K562 (cell line): ENCODE measurements around the gene MAP3K2. TPM values are rescaled to one million over a fixed set of nuclear protein-coding genes. Genes with fewer than 3 reads are reported as not detected.

Experiments
- ATAC-seq: fragments of 200-7000 bp; cut with Tn5 transposase; 3 replicates; pipeline ENCODE4 v1.9.1; 2020; ENCODE audit warnings: moderate library complexity
- BruUV-seq: library from RNA; stranded (reverse); fragments of 400-500 nt; replicated peaks from 2 replicates; lab custom pipeline; 2021; lab: Mats Ljungman, UMichigan
- CTCF ChIA-PET: fragments of 300-600 bp; formaldehyde crosslinking; extraction: SDS; loops from one replicate; lab custom pipeline; 2021; ENCODE audit warnings: low intra/inter-chr PET ratio; lab: Yijun Ruan, JAX
- POLR2A ChIA-PET: fragments of 300-600, 350-650 bp; sonication (Branson Sonifier 250); formaldehyde crosslinking; extraction: SDS; loops from one replicate; lab custom pipeline; 2021; ENCODE audit warnings: antibody characterized with exemption, inconsistent platforms; lab: Yijun Ruan, JAX
- DNase-seq, 4 experiments: peaks; one replicate each; pipeline versions ENCODE4 v3.0.0 to v3.0.0-alpha.2; 2011 to 2018; ENCODE audit warnings: low spot score in 3 of 4, mixed read lengths in 3 of 4; ENCODE audit errors: extremely low read depth in 1 of 4
- FAIRE-seq: peaks from 2 replicates; lab custom pipeline; 2011; peaks lifted over from hg19 to GRCh38; lab: Jason Lieb, UNC
- H2AFZ ChIP-seq: 2 replicates; pipeline ENCODE4 v1.6.0; 2011; ENCODE audit warnings: low read depth, low read length, control low read depth, inconsistent platforms
- H3K27ac ChIP-seq: fragments of 200-600 bp; 3 replicates; pipeline ENCODE4 v1.8.0; 2011; ENCODE audit warnings: low read depth, mild to moderate bottlenecking, control low read depth, inconsistent platforms, low read length, moderate library complexity, mixed read lengths; ENCODE audit errors: extremely low read depth
- H3K27me3 ChIP-seq, 2 experiments: fragments of 300-600 bp in 1 of 2; 2 replicates in 1 of 2; 3 replicates in 1 of 2; pipeline versions ENCODE4 v1.6.0 to v1.8.0; 2011; ENCODE audit warnings: inconsistent platforms in 2 of 2, low read length in 2 of 2, mild to moderate bottlenecking in 1 of 2, mixed read lengths in 1 of 2, moderate library complexity in 1 of 2; ENCODE audit not compliant: control insufficient read depth in 2 of 2, insufficient read depth in 2 of 2
- H3K36me3 ChIP-seq: fragments of 300-600 bp; 3 replicates; pipeline ENCODE4 v1.8.0; 2011; ENCODE audit warnings: mild to moderate bottlenecking, low read length, inconsistent platforms; ENCODE audit not compliant: control insufficient read depth, insufficient read depth
- H3K4me1 ChIP-seq, 2 experiments: fragments of 200-600 bp in 1 of 2; replicated peaks in 1 of 2; 2 replicates in 1 of 2; 3 replicates in 1 of 2; pipeline versions ENCODE4 v1.5.1 to v1.8.0; 2011; ENCODE audit warnings: inconsistent platforms in 2 of 2, low read length in 2 of 2, mild to moderate bottlenecking in 1 of 2, mixed read lengths in 1 of 2, moderate library complexity in 1 of 2; ENCODE audit not compliant: control insufficient read depth in 2 of 2, insufficient read depth in 2 of 2
- H3K4me2 ChIP-seq: 2 replicates; pipeline ENCODE4 v1.6.1; 2011; ENCODE audit warnings: low read length, control low read depth, inconsistent platforms, mixed read lengths; ENCODE audit not compliant: insufficient read depth
- H3K4me3 ChIP-seq: fragments of 200-600 bp; sonication (generic), shearing (Covaris generic); 2 replicates; pipeline ENCODE4 v1.5.1; 2016; ENCODE audit warnings: control low read depth, inconsistent platforms
- H3K79me2 ChIP-seq: fragments of 200-600 bp; 3 replicates; pipeline ENCODE4 v1.8.0; 2011; ENCODE audit warnings: low read length, inconsistent platforms; ENCODE audit not compliant: control insufficient read depth, insufficient read depth
- H3K9ac ChIP-seq, 2 experiments: 2 replicates each; pipeline versions ENCODE4 v1.6.0 to v1.6.1; 2011; ENCODE audit warnings: low read depth in 2 of 2, low read length in 2 of 2, control low read depth in 1 of 2, inconsistent platforms in 1 of 2, mild to moderate bottlenecking in 1 of 2, mixed read lengths in 1 of 2; ENCODE audit not compliant: insufficient read depth in 1 of 2
- H3K9me1 ChIP-seq: one replicate; pipeline ENCODE4 v1.6.0; 2011; ENCODE audit warnings: inconsistent platforms, mild to moderate bottlenecking, low read length, moderate library complexity; ENCODE audit not compliant: control insufficient read depth, insufficient read depth
- H3K9me3 ChIP-seq: replicated peaks from 2 replicates; pipeline ENCODE4 v1.5.1; 2011; ENCODE audit warnings: low read depth, low read length, inconsistent platforms; ENCODE audit not compliant: control insufficient read depth, insufficient read depth
- H4K20me1 ChIP-seq: replicated peaks from 2 replicates; pipeline ENCODE4 v1.6.1; 2011; ENCODE audit warnings: low read length, inconsistent platforms, mixed read lengths; ENCODE audit not compliant: control insufficient read depth, insufficient read depth
- DACH1 ChIP-seq: fragments of 450-650 bp; IDR thresholded peaks from 2 replicates; pipeline ENCODE4 v1.6.1; 2018; ENCODE audit not compliant: partially characterized antibody
- KLF13 ChIP-seq: fragments of 450-650 bp; IDR thresholded peaks from 2 replicates; pipeline ENCODE4 v1.6.1; 2016; ENCODE audit warnings: missing genetic modification characterization, low read depth, mild to moderate bottlenecking, missing compliant biosample characterization, moderate library complexity, borderline replicate concordance
- PCBP2 ChIP-seq: fragments of 200-400 bp; formaldehyde crosslinking; IDR thresholded peaks from 2 replicates; pipeline ENCODE4 v1.6.1; 2018; ENCODE audit warnings: low read length, low read depth, mild to moderate bottlenecking, moderate library complexity; ENCODE audit not compliant: poor library complexity, severe bottlenecking
- SAFB2 ChIP-seq: fragments of 200-400 bp; formaldehyde crosslinking; IDR thresholded peaks from 2 replicates; pipeline ENCODE4 v1.6.1; 2018; ENCODE audit warnings: borderline replicate concordance, low read length, low read depth, moderate library complexity; ENCODE audit not compliant: severe bottlenecking
- ZNF77 ChIP-seq: fragments of 250-450 bp; sonication (Bioruptor Pico); IDR thresholded peaks from 2 replicates; pipeline ENCODE4 v1.5.0; 2020
- ZNF780A ChIP-seq: fragments of 250-450 bp; sonication (Bioruptor Pico); IDR thresholded peaks from 2 replicates; pipeline ENCODE4 v1.5.0; 2021; ENCODE audit warnings: mild to moderate bottlenecking
- ZZZ3 ChIP-seq: fragments of 450-650 bp; IDR thresholded peaks from 2 replicates; pipeline ENCODE4 v1.6.1; 2016; ENCODE audit warnings: antibody characterized with exemption, mild to moderate bottlenecking, moderate library complexity
- WGBS: fragments of 100-300 bp; shearing (Covaris generic); methylation state at CpG from one replicate; pipeline ENCODE4 v1.1.6; 2016; ENCODE audit warnings: low coverage, mixed read lengths; ENCODE audit not compliant: insufficient coverage; ENCODE audit errors: missing lambda C conversion rate; 5-methylcytosine and 5-hydroxymethylcytosine counted together
- in situ Hi-C: fragments of 300-500 bp; cut with MboI; formaldehyde crosslinking; loops from 4 replicates; pipeline ENCODE4 v1.15.0; 2018; ENCODE audit warnings: inconsistent platforms, mixed read lengths
- intact Hi-C: fragments of 100-400 bp; cut with micrococcal nuclease; formaldehyde crosslinking; loops from 2 replicates; pipeline ENCODE4 v1.14.2; 2022
- polyA plus RNA-seq, 8 experiments: library from polyadenylated mRNA; depleted of rRNA in 4 of 8; stranded (reverse) in 5 of 8; unstranded in 3 of 8; fragments of >200 nt; fragmentation: Nextera tagmentation in 2 of 8; fragmentation: Illumina TruSeq in 1 of 8; extraction: Ambion mirVana in 2 of 8; extraction: Trizol in 1 of 8; gene quantifications; 2 replicates each; pipeline versions ENCODE4 v1.2.1 to v1.2.3, GENCODE V29; 2011 to 2014; ENCODE audit warnings: inconsistent platforms in 1 of 8, missing spikeins in 1 of 8
- total RNA-seq, 7 experiments: library from RNA; depleted of rRNA in 6 of 7; stranded (reverse); fragments of >200 nt in 6 of 7; fragmentation: Illumina TruSeq in 2 of 7; extraction: Trizol in 2 of 7; gene quantifications; 2 replicates each; pipeline versions ENCODE4 v1.2.1 to v1.2.3, GENCODE V29; 2011 to 2021; ENCODE audit warnings: low replicate concordance in 1 of 7
- TF ChIP-seq, protein P1 (sequence below): fragments of 450-650 bp; IDR thresholded peaks from 2 replicates; pipeline ENCODE4 v1.7.1; 2018; ENCODE audit warnings: mild to moderate bottlenecking, low read depth; ENCODE audit not compliant: partially characterized antibody
- TF ChIP-seq, protein P2 (sequence below): fragments of 250-450 bp; sonication (Bioruptor Pico); IDR thresholded peaks from 2 replicates; pipeline ENCODE4 v1.4.0; 2020; ENCODE audit warnings: mild to moderate bottlenecking, moderate library complexity, borderline replicate concordance

The MAP3K2 gene
- total and polyA plus RNA-seq, 9 of the 15 experiments (the other 6 are each of a cell fraction or from before 2014, with no cell fraction given), result 1.2 to 14.2 (median 5.7) TPM

DNA sequence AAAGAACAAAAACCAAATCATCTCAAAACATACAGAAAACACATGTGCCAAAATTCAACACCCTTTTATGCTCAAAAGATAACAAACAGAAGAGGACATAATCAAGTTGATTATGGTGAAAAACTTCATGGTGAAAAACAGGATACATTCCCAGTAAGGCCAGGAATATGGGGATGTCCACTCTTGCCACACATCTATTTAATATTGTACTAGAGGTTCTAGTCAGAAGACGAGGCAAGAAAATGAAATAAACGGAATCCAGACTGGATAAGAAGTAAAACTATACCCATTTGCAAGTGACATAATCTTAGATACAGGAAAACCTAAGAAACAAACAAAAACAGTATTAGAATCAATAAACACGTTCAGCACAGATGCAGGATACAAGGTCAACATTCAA lies 40.8 kb downstream of the MAP3K2 start:
- FAIRE-seq (no peak), DNase-seq (no peak), ATAC-seq (no peak)
- 30% methylated on average over 3 of the region's 3 CpGs for WGBS
- no peak overlapping the region for H3K9ac ChIP-seq
- H3K27ac ChIP-seq, result no peak overlapping the region
- no peaks in the 10 kb centered on the region for H3K27me3 ChIP-seq
- no peaks in the 10 kb centered on the region for H3K9me1 ChIP-seq
- H3K4me1 ChIP-seq, result no peaks in the 10 kb centered on the region; a peak in 1 of 5 replicates
- TF ChIP-seq, protein P1, sequence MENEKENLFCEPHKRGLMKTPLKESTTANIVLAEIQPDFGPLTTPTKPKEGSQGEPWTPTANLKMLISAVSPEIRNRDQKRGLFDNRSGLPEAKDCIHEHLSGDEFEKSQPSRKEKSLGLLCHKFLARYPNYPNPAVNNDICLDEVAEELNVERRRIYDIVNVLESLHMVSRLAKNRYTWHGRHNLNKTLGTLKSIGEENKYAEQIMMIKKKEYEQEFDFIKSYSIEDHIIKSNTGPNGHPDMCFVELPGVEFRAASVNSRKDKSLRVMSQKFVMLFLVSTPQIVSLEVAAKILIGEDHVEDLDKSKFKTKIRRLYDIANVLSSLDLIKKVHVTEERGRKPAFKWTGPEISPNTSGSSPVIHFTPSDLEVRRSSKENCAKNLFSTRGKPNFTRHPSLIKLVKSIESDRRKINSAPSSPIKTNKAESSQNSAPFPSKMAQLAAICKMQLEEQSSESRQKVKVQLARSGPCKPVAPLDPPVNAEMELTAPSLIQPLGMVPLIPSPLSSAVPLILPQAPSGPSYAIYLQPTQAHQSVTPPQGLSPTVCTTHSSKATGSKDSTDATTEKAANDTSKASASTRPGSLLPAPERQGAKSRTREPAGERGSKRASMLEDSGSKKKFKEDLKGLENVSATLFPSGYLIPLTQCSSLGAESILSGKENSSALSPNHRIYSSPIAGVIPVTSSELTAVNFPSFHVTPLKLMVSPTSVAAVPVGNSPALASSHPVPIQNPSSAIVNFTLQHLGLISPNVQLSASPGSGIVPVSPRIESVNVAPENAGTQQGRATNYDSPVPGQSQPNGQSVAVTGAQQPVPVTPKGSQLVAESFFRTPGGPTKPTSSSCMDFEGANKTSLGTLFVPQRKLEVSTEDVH, result no peak
- TF ChIP-seq ZZZ3 (no peak), PCBP2 (no peak), DACH1 (no peak), ZNF780A (CRISPR knock-in tag) (no peak), SAFB2 (no peak), KLF13 (no peak), ZNF77 (CRISPR knock-in tag) (no peak)
- TF ChIP-seq, protein P2, sequence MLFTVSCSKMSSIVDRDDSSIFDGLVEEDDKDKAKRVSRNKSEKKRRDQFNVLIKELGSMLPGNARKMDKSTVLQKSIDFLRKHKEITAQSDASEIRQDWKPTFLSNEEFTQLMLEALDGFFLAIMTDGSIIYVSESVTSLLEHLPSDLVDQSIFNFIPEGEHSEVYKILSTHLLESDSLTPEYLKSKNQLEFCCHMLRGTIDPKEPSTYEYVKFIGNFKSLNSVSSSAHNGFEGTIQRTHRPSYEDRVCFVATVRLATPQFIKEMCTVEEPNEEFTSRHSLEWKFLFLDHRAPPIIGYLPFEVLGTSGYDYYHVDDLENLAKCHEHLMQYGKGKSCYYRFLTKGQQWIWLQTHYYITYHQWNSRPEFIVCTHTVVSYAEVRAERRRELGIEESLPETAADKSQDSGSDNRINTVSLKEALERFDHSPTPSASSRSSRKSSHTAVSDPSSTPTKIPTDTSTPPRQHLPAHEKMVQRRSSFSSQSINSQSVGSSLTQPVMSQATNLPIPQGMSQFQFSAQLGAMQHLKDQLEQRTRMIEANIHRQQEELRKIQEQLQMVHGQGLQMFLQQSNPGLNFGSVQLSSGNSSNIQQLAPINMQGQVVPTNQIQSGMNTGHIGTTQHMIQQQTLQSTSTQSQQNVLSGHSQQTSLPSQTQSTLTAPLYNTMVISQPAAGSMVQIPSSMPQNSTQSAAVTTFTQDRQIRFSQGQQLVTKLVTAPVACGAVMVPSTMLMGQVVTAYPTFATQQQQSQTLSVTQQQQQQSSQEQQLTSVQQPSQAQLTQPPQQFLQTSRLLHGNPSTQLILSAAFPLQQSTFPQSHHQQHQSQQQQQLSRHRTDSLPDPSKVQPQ (CRISPR knock-in tag), result no peak
- in situ Hi-C loops (no loop called here), intact Hi-C loops (no loop called here)
- H4K20me1 ChIP-seq, result peaks cover 5% of the 10 kb centered on the region; the same call in 1 of the 2 replicates
- peaks cover 7% of the 10 kb centered on the region; the same call in 2 of the 3 replicates for H3K36me3 ChIP-seq
- H3K79me2 ChIP-seq, result peaks cover 28% of the 10 kb centered on the region
- H3K9me3 ChIP-seq, result no peaks in the 10 kb centered on the region
- POLR2A ChIA-PET, result no interaction called here
- no peak overlapping the region for H3K4me3 ChIP-seq
- BruUV-seq, result no TSS peak
- CTCF ChIA-PET, result no interaction called here
- no peak overlapping the region for H2AFZ ChIP-seq
- H3K4me2 ChIP-seq, result no peak overlapping the region
